Measurements from ENCODE around the gene PLOD1. TPM values are rescaled to one million over a fixed set of nuclear protein-coding genes. Genes with fewer than 3 reads are reported as not detected.

Gene PLOD1
- total RNA-seq, 1 experiment from 2014 or later: 64.1 TPM

GRCh38 chr1:11963622-11964021 is 29.1 kb downstream of the PLOD1 start:
- POLR2A ChIA-PET (ENCODE audit: unreplicated experiment): interaction anchor here (0.9 kb wide), 1 partner anchor 20 kb away, joined by 3 read pairs; no protein-coding TSS in a partner anchor
- DNase-seq: no peak

GRCh38 chr1:11964656-11965055 is 30.1 kb downstream of the PLOD1 start:
- BruUV-seq (replicated peaks): no TSS peak
- peaks cover 6% of the 10 kb centered on the region; the same call in 1 of the 2 replicates for H3K4me1 ChIP-seq (replicated peaks; ENCODE audit: insufficient read depth)
- no peak overlapping the region for H3K27ac ChIP-seq
- H3K9me2 ChIP-seq (ENCODE audit: insufficient read depth): no peaks in the 10 kb centered on the region
- no peaks in the 10 kb centered on the region for H3K79me2 ChIP-seq (ENCODE audit: low read depth)
- no peaks in the 10 kb centered on the region for H3F3A ChIP-seq (ENCODE audit: insufficient read depth, low read depth)
- intact Hi-C loops (cut with micrococcal nuclease; ENCODE audit: unreplicated experiment): no loop called here
- CTCF ChIA-PET: no interaction called here
- H4K20me1 ChIP-seq (ENCODE audit: insufficient read depth): no peaks in the 10 kb centered on the region
- POLR2A ChIA-PET (ENCODE audit: unreplicated experiment): no interaction called here
- DNase-seq: no peak
- no peak overlapping the region for H3K4me3 ChIP-seq
- no peaks in the 10 kb centered on the region for H3K27me3 ChIP-seq (ENCODE audit: insufficient read depth, low read depth)
- TF ChIP-seq CTCF (conservative IDR thresholded peaks at IDR 0.05) (no peak), EZH2 (IDR thresholded peaks at IDR 0.05; ENCODE audit: low read depth) (no peak)
- no peaks in the 10 kb centered on the region for H3K9me3 ChIP-seq (ENCODE audit: insufficient read depth, low read depth)
- H3K4me2 ChIP-seq: no peak overlapping the region
- H2AFZ ChIP-seq: no peak overlapping the region
- H3K36me3 ChIP-seq (ENCODE audit: low read depth): no peaks in the 10 kb centered on the region

More at GRCh38 chr1:11963622-11964021, 29.1 kb downstream of the PLOD1 start:
- Histone ChIP-seq H3K9me2 (ENCODE audit: insufficient read depth) (no peaks in the 10 kb centered on the region), H3K79me2 (ENCODE audit: low read depth) (no peaks in the 10 kb centered on the region), H3K27me3 (ENCODE audit: insufficient read depth, low read depth) (no peaks in the 10 kb centered on the region), H3K4me1 (replicated peaks; ENCODE audit: insufficient read depth) (no peaks in the 10 kb centered on the region), H4K20me1 (ENCODE audit: insufficient read depth) (no peaks in the 10 kb centered on the region), H3F3A (ENCODE audit: insufficient read depth, low read depth) (no peaks in the 10 kb centered on the region), H3K27ac (no peak overlapping the region), H3K9me3 (ENCODE audit: insufficient read depth, low read depth) (no peaks in the 10 kb centered on the region), H3K4me3 (no peak overlapping the region), H3K36me3 (ENCODE audit: low read depth) (no peaks in the 10 kb centered on the region), H3K4me2 (no peak overlapping the region), H2AFZ (no peak overlapping the region)
- CTCF ChIA-PET: no interaction called here
- no TSS peak for BruUV-seq (replicated peaks)
- intact Hi-C loops (cut with micrococcal nuclease; ENCODE audit: unreplicated experiment): no loop called here
- TF ChIP-seq EZH2 (IDR thresholded peaks at IDR 0.05; ENCODE audit: low read depth) (no peak), CTCF (conservative IDR thresholded peaks at IDR 0.05) (no peak)

- Histone ChIP-seq H3K4me3 (no peak overlapping the region), H3K36me3 (ENCODE audit: low read depth) (no peaks in the 10 kb centered on the region), H4K20me1 (ENCODE audit: insufficient read depth) (no peaks in the 10 kb centered on the region), H3K79me2 (ENCODE audit: low read depth) (no peaks in the 10 kb centered on the region), H3K4me2 (no peak overlapping the region), H3K4me1 (replicated peaks; ENCODE audit: insufficient read depth) (peaks cover 6% of the 10 kb centered on the region; the same call in 1 of the 2 replicates), H3K9me3 (ENCODE audit: insufficient read depth, low read depth) (no peaks in the 10 kb centered on the region), H3K9me2 (ENCODE audit: insufficient read depth) (no peaks in the 10 kb centered on the region), H3K27ac (no peak overlapping the region), H2AFZ (no peak overlapping the region), H3F3A (ENCODE audit: insufficient read depth, low read depth) (no peaks in the 10 kb centered on the region), H3K27me3 (ENCODE audit: insufficient read depth, low read depth) (no peaks in the 10 kb centered on the region)
- DNase-seq: peak; percentile 41 to 42
- no peak for TF ChIP-seq EZH2 (IDR thresholded peaks at IDR 0.05; ENCODE audit: low read depth)
- TF ChIP-seq CTCF (conservative IDR thresholded peaks at IDR 0.05): peak; percentile 68
- ChIA-PET POLR2A (ENCODE audit: unreplicated experiment) (interaction anchor here (0.6 to 1.1 kb wide), 2 partner anchors 33 to 59 kb away, joined by 7 to 16 read pairs; partner anchors contain the start of gene PLOD1), CTCF (interaction anchor here (0.5 to 0.7 kb wide), 3 partner anchors 51 to 171 kb away, joined by 3 read pairs; no protein-coding TSS in a partner anchor)
- intact Hi-C loops (cut with micrococcal nuclease; ENCODE audit: unreplicated experiment): loop anchor here (1.0 kb wide), 2 partner anchors 59 to 129 kb away; no protein-coding TSS in a partner anchor
- no TSS peak for BruUV-seq (replicated peaks)
Measured at GRCh38 chr1:11967028-11967547, 32.6 kb downstream of the PLOD1 start.
